Measurements from ENCODE around the gene C2CD2L. TPM values are rescaled to one million over a fixed set of nuclear protein-coding genes. Genes with fewer than 3 reads are reported as not detected.

The C2CD2L gene
- total and polyA plus RNA-seq, 2 of the 4 experiments (the other 2 are of a cell fraction) = 2.2 to 8.7 TPM

- no peak overlapping the region for H3K4me3 ChIP-seq (ENCODE audit: insufficient read depth, low read depth, low read length)
- peaks cover 30 to 61% of the 10 kb centered on the region in 2 experiments; a peak in 3 of 4 replicates for H3K79me1 ChIP-seq (ENCODE audit: low read depth in 1 of 2, low read length in 2 of 2)
- H4K8ac ChIP-seq (ENCODE audit: low read depth in 2 of 2, low read length in 2 of 2) = no peak overlapping the region
- H3K4ac ChIP-seq (ENCODE audit: low read depth, low read length) = no peak overlapping the region
- no peak overlapping the region for H3K9ac ChIP-seq (ENCODE audit: low read depth, low read length)
- H2AK9ac ChIP-seq (replicated peaks; ENCODE audit: low read depth, low read length, poor library complexity) = no peak overlapping the region
- intact Hi-C loops (cut with micrococcal nuclease) (no loop called here), in situ Hi-C loops (cut with MboI; ENCODE audit: low sequenced_read_pairs) (no loop called here), dilution Hi-C loops (cut with HindIII; ENCODE audit: low sequenced_read_pairs, unreplicated experiment) (no loop called here)
- WGBS, 2 experiments (ENCODE audit: extremely low coverage in 2 of 2, insufficient read length in 1 of 2) = no CpG with 5 or more reads among the region's 1 CpG
- H2BK5ac ChIP-seq (ENCODE audit: low read depth, low read length, poor library complexity, severe bottlenecking) = no peak overlapping the region
- H2BK120ac ChIP-seq (ENCODE audit: low read depth, low read length) = no peak overlapping the region
- no peak for DNase-seq
- no peak overlapping the region for H2BK20ac ChIP-seq (ENCODE audit: low read depth, low read length)
- H3K9me1 ChIP-seq (ENCODE audit: insufficient read depth, low read length) = peaks cover 18% of the 10 kb centered on the region; the same call in 1 of the 2 replicates
- no peak overlapping the region for H3K18ac ChIP-seq (ENCODE audit: low read depth, low read length)
- H2BK15ac ChIP-seq (ENCODE audit: low read depth, low read length) = no peak overlapping the region
- H3K9me3 ChIP-seq (ENCODE audit: control insufficient read depth, insufficient read depth, low read length) = no peaks in the 10 kb centered on the region
- ChIA-PET POLR2A (ENCODE audit: unreplicated experiment) (no interaction called here), CTCF (no interaction called here)
- H3K4me2 ChIP-seq (ENCODE audit: low read depth, low read length) = no peak overlapping the region
- H4K20me1 ChIP-seq (ENCODE audit: insufficient read depth, low read length) = peaks cover 25% of the 10 kb centered on the region
- H3K14ac ChIP-seq (replicated peaks; ENCODE audit: low read depth, low read length) = no peak overlapping the region
- peaks cover 16% of the 10 kb centered on the region for H3K36me3 ChIP-seq (ENCODE audit: control insufficient read depth, insufficient read depth, low read length)
- no peak overlapping the region for H3K23ac ChIP-seq (ENCODE audit: low read depth, low read length)
- BruUV-seq (replicated peaks) = no TSS peak
- H3K27ac ChIP-seq (ENCODE audit: insufficient read depth, low read length) = no peak overlapping the region
- no peak overlapping the region for H4K91ac ChIP-seq (ENCODE audit: insufficient read depth, low read depth, low read length)
- H4K5ac ChIP-seq (ENCODE audit: low read depth, low read length) = no peak overlapping the region
- no peak for ATAC-seq (ENCODE audit: low read depth)
- H3K4me1 ChIP-seq (ENCODE audit: control insufficient read depth, insufficient read depth, low read length) = peaks cover 19% of the 10 kb centered on the region
- no peaks in the 10 kb centered on the region for H3K27me3 ChIP-seq (ENCODE audit: control insufficient read depth, insufficient read depth, low read length)
- TF ChIP-seq CTCF (conservative IDR thresholded peaks at IDR 0.05; ENCODE audit: low read depth, low read length) = no peak
- H2AK5ac ChIP-seq (ENCODE audit: low read depth, low read length) = no peak overlapping the region
- no peak overlapping the region for H3K56ac ChIP-seq (ENCODE audit: extremely low read depth, insufficient read depth, low read length)
- H2AFZ ChIP-seq (replicated peaks; ENCODE audit: low read length, poor library complexity) = no peak overlapping the region
These were observed 17.8 kb upstream of the C2CD2L start for GRCh38 chr11:119089319-119089718.
